NT2/D1 (cell line): Measurements from ENCODE around the gene TTF1.

Source experiments
- SUZ12 ChIP-seq: IDR thresholded peaks from 2 replicates; pipeline ENCODE4 v1.6.1; 2011; ENCODE audit not compliant: insufficient read length, insufficient read depth; ENCODE audit errors: extremely low read depth
- YY1 ChIP-seq: IDR thresholded peaks from 2 replicates; pipeline ENCODE4 v1.6.1; 2011; ENCODE audit not compliant: insufficient read length, insufficient read depth
- ZNF274 ChIP-seq: IDR thresholded peaks from 2 replicates; pipeline ENCODE4 v1.6.1; 2011; ENCODE audit warnings: mild to moderate bottlenecking, low read depth, low read length

DNA sequence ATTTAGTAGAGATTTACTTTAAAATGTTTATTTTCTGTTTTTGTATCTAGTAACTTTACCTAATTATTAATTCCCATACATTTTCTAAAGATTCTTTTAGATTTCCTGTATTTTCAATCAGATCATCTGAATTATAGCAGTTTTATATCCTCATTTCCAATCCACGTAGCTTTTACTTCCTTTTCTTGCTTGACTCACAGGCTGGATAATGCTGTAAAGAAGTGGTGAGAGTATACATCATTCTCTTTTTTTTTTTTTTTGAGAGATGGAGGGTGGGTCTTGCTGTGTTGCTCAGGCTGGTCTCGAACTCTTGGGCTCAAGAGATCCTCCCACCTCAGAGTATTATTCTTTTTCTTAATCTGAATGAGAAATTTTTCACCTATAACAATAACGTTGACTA, 40.7 kb downstream of the TTF1 start:
- no peak for TF ChIP-seq ZNF274
- no peak for TF ChIP-seq YY1
- no peak for TF ChIP-seq SUZ12
